Measurements from ENCODE around the gene SAFB.
A peak's percentile ranks its signal among the peaks of the same experiment; 100 is the strongest.

SAFB gene

DNA sequence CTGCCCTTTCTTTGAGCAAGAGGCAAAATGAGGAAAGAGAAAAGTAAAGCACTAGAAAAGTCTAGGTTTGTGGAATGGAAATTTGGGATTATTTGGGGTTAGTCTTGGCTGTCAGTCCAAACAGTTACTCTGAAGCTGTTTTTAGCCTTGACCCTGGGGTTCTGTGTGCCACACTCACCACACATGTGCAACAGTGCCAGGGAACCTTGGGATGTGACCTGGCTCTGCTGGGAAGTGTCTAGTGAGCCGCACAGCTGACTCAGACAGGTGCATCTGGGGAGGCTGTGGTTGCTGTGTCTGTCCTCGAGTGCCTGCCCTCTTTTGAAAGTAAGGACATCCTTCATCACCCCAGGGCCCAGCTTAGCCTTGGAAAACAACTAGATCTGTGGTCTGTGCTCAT lies 41.6 kb downstream of the SAFB start:
- DNase-seq (ENCODE audit: low read depth in 2 of 3, low spot score in 1 of 3) = no peak

DNA sequence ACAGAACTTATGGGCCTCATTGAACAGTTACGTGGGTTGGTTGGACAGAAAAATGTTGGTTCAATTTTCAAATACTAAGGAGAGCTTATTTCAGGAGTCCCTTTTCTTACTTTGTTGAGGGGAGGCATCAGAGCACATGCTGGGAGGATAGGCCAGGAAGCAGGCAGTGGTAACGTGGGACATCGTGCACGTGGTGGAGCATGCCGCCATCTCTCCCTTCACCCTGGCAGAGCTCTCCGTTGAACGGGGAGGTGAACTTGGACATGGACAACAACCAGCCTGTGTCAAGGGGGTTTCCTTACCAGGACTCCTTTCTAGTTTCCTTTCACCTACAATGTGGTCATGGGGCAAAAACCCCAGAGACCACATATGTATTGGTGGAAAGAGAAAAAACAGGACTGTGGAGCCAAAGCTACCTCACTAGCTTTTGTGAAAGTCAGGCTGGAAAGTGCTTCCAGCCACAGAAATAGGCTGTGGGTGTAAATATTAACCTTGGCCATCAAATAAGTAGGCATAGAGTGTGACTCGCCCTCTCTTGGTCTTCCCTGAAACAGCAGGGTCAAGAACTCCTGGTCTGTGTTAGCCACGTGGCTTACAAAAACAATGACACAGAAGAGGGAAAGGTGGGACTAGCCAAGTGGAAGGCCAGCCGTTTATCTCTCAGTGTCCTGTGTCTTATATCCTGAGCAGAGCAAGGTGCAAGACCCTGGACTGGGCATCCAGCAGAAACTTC lies 43.1 kb downstream of the SAFB start:
- no peak for DNase-seq (ENCODE audit: low read depth in 2 of 3, low spot score in 1 of 3)

DNA sequence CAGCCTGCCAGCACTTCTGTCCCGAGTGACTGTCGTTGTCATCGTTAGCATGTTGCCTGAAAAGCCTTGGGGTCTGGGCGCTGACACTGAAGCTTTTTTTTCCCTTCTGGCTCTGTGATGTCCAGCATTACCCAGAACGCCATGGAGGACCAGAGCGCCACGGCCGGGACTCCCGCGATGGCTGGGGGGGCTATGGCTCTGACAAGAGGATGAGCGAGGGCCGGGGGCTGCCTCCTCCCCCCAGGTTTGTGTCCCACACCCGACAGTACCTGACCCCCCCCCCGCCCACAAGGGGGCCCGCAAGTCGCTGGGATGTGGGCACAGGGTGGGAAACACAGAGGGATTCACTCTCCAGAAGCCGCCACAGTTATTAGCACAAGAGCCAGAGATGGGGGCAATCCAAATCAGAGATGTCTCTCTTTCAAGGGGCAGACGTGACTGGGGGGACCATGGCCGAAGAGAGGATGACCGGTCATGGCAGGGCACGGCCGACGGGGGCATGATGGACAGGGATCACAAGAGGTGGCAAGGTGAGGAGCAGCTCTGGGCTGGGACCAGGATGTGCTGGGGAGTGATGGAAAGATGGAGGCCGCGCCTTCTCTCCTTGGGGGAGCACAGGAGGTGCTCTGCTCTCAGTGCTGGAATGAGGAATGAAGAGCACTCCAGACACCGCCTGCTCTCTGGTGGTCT lies 44.2 kb downstream of the SAFB start:
- no peak for DNase-seq (ENCODE audit: low read depth in 2 of 3, low spot score in 1 of 3)

DNA sequence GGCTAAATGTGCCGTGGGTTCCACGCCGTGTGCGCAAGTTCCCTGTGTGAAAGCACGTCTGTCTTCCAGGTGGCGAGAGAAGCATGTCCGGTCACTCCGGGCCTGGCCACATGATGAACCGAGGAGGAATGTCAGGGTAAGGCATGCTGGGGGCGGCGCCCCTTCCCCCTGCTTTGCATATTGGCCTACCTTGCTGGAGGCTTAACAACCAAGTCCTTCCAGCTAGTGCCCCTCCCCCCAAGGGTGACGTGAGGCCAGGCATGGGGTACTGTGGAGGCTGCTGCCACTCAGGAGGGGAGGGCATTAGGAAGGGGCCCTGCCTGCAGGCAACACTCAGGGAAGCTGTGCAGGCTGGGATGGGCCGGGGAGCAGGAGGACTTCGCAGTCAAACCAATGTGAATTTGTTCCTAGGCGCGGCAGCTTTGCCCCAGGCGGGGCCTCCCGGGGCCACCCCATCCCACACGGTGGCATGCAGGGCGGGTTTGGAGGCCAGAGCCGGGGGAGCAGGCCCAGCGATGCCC lies 44.9 kb downstream of the SAFB start:
- no peak for DNase-seq (ENCODE audit: low read depth in 2 of 3, low spot score in 1 of 3)

DNA sequence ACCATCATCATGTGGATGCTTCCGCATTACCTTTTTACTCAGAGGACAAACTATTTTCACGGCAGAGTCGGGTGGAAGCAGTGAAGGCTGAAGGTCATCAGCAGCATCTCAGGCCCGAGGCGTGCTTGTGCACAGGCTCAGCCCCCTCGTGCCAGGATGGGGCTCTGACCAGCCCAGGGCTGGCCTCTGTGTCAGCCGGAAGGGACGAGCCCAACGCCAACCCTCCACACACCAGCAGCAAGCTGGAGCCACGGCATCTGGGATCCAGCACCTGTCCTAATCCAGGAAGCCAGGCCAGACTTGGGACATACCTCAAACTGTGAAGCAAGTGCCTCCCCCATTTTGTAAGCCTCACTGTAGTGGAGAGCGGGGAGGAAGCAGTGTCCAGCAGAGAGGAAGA lies 46.3 kb downstream of the SAFB start:
- DNase-seq (ENCODE audit: low read depth in 2 of 3, low spot score in 1 of 3) = no peak

DNA sequence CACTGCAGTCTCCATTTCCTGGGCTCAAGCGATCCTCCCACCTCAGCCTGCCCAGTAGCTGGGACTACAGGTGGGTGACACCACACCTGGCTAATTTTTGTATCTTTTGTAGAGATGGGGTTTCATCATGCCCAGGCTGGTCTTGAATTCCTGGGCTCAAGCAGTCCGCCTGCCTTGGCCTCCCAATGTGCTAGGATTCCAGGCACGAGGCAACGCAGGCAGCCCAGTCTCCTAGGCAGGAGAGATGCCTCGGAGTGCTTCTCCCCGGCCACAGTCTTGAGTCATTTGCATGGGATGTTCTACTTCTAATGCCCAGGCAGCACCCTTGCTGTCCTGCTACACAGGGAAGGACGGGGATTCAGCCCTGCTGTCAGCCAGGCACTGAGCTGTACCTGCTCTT lies 48.7 kb downstream of the SAFB start:
- no peak for DNase-seq (ENCODE audit: low read depth in 2 of 3, low spot score in 1 of 3)

DNA sequence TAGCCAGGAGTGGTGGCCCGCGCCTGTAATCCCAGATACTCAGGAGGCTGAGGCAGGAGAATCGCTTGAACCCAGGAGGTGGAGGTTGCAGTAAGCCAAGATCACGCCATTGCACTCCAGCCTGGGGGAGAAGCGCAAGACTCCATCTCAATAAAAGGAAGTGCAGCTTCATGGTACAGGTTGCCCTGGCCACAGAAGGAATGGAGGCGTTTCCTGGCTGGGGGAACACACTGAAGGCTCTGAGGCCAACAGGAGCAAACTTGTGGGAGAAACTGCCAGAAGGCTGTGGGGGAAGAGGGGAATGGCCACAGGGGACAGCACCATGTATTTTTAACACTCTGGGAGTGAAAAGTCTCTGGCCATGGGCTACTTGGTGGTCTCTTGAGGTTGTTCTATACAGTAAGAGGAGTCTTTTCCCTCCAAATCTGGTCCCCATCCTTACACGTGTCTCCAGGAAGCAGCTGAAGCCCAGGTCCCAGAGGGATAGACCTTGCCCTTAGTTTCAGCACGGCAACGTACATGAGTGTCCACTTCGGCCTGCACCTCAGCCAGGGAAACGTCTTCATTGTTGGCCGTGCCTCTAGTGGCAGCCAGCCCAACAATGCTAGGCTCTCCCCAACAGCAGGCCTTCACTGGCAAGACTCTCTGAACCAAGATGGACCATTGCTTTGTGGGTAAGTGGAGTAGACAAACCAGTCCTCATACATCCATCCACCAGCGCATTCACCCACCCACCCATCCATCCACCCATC lies 50.0 kb downstream of the SAFB start:
- no peak for DNase-seq (ENCODE audit: low read depth in 2 of 3, low spot score in 1 of 3)

DNA sequence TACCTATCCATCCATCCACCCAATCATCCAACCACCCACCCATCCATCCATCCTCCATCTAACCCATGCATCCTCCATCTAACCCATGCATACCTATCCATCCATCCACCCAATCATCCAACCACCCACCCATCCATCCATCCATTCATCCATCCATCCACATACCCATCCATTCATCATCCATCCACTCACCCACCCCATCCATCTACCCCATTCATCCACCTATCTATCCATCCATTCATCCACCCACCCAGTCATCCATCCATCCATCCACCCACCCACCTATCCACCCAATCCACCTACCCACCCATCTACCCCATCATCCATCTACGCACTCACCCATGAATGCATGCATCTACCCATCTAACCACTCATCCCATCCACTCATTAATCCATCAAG lies 50.9 kb downstream of the SAFB start:
- no peak for DNase-seq (ENCODE audit: low read depth in 2 of 3, low spot score in 1 of 3)

DNA sequence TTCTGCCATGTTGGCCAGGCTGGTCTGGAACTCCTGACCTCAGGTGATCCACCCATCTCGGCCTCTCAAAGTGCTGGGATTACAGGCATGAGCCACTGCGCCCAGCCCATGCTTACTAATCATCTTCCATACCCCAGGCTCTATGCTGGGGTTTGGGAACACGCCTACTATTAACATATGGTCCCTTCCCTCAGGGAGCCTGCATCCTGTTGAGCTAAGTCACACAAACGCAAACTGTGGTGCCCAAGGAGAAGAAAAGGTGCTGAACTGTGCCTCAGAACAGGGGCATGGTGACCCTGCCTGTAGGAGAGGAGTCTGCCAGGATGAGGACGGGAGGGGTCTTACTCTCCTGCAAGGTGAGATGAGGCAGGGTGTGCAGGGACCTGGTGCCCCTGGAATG lies 51.8 kb downstream of the SAFB start:
- DNase-seq (ENCODE audit: low read depth in 2 of 3, low spot score in 1 of 3) = no peak

DNA sequence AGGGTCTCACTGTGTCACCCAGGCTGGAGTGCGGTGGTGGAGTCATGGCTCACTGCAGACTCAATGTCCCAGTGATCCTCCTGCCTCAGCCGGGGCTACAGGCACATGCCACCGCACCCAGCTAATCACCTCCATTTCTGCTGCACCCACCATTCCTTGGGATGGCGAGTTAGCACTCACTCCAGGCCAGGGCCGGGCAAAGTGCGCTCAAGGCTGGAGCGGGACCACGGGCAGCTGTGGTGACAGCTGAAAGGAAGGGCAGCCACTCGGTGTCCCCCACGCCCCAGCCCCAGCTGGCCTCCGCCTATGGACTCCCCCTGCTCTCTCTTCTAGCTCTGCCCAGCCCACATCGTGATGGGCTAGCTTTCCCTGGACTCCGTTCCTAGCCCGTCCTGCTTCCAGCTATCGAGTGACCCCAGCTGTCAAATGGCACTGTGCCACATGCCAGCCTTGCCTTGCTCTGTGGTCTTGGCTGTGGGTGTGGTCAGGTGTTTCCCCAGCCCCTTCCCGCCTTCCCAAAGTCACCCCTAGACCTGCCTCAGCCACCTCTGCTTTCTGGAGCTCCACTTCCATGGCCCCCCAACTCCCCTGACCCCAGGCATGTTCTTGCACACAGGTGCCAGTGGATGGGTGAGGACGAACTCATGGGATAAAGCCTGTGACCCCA lies 53.4 kb downstream of the SAFB start:
- DNase-seq (ENCODE audit: low read depth in 2 of 3, low spot score in 1 of 3) = no peak

DNA sequence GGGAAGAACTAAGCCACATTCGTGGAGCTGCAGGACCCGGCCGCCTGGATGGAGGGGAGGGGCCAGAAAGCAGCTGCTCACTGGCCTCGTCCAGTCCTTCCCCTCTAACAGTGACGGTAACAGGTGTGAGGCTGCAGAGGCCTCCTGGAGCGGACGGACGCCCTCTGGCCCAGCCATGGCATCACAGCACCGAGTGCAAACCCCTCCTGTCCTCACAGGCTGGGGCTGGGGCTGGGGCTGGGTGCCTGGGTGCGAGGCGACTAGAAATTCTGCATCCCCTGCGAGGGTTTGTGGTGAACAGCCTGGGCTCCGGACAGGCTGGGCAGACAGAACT lies 53.9 kb downstream of the SAFB start:
- no peak for DNase-seq (ENCODE audit: low read depth in 2 of 3, low spot score in 1 of 3)

DNA sequence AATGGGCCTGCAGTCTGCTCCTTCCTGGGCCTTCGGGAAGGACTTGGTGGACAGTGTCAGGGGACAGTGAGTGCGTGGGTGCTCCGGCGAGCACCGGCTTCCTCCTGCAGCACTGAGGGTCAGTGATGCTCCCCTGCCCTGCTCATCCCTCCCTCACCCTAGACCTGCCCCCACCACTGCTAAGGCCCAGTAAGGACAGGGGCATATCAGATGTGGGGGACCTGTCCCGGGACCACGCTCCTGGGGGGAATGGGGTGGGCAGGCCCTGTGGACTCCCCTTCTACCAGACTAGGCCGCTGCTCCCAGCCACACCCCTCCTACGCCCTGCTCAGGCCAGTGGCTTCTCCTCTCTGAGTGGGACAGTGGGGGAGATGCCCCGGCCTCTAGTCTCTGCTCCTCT lies 54.3 kb downstream of the SAFB start:
- DNase-seq (ENCODE audit: low read depth in 2 of 3, low spot score in 1 of 3) = no peak

DNA sequence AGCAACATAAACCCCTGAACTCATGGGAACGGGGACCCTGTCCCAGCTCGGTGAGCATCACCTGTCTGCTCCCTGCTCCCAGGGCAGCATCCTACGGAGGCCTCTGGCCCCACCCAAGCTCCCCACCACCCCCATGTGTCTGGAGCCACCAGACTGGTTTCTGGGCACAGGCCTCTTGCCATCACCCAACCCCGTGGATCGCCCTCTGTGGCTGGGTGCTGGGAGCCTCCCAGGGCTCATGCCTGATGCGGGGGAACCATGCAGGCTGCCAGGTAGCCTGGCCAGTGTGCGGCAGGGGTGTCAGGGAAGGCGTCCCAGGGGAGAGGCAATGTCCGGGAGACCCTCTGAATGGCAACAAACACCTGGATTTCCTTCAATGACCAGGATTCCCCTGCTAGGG lies 54.7 kb downstream of the SAFB start:
- no peak for DNase-seq (ENCODE audit: low read depth in 2 of 3, low spot score in 1 of 3)

DNA sequence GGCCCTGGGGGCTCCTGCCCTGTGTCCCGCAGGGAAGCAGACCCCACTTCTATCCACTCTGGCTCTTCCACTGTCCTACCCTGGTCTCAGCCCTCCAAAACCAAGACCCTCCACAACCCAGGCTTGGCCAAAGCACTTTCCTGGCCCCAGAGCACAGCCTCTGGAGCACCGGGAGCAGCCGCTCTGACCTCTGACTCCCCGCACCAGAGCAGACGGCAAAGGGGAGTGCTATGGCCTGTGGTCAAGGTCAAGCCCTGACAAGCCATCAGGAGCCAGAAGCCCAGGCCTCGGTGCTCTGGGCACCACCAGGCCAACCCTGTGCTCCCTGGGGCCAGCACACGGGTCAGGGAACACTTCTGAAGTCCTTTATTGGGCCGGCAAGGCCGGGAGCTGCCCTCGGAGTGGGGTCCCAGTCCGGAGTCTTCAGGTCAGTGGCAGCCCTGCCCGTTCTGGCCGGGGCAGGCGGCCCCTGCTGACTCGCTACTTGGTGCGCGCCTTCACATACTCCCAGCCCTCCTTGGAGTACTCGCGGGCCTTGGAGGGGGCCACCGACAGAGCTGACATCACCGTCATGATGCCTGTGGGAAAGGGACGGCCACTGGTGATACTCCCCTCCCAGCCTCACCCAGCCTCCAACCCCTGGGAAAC lies 55.3 kb downstream of the SAFB start:
- DNase-seq (ENCODE audit: low read depth in 2 of 3, low spot score in 1 of 3) = no peak

DNA sequence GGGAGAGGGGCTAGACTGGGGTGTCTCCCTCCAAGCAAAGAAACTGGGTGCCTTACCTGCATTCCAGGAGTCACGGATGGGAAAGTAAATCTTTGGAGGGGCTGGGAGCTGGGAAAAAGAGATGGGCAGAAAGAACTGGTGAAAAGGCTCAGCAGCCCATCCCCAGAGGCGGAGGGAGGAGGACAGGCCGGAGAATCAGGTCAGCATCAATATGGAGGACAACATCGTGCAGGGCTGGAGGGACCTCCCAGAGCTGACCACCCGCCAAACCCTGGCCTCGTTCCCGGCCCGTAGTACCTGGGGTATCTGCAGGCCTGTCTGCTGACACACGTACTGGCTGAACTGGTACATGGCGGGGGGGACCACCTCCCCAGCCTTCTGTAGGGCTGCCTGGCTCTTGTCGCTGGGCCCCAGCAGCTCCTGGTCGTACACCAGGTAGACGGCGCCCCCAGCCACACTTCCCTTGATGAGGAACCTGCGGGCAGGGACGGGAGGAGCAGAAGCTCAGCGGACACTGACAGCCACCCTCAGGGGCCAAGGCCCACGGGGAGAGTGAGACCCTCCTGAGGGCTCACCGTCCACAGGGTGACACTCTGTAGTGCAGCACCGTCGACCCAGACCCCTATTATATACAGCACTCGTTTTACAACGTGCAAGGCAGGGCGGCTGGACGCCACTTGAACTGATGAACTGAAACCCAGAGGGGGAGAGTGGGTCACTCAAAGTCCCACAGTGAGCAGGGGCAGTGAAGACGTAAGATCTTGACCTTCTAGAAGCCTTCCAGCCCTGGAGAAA lies 56.6 kb downstream of the SAFB start:
- no peak for DNase-seq (ENCODE audit: low read depth in 2 of 3, low spot score in 1 of 3)

DNA sequence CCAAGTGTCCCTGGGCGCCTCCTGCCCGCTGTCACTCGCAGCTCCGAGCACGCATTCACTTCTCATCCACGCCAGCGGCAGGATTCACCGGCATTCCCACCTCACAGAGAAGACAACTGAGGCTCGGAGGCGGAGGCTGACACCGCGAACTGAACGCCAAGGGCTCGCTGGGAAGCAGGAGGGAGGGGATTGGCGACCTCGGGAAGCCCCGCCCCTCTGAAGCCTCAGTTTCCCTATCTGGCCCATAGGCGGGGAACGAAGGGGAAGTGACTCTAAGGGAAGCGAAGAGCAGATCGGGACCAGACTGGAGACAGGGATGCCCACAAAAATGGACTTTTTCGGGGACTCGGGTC lies 57.2 kb downstream of the SAFB start:
- DNase-seq (ENCODE audit: low read depth in 2 of 3, low spot score in 1 of 3) = no peak

DNA sequence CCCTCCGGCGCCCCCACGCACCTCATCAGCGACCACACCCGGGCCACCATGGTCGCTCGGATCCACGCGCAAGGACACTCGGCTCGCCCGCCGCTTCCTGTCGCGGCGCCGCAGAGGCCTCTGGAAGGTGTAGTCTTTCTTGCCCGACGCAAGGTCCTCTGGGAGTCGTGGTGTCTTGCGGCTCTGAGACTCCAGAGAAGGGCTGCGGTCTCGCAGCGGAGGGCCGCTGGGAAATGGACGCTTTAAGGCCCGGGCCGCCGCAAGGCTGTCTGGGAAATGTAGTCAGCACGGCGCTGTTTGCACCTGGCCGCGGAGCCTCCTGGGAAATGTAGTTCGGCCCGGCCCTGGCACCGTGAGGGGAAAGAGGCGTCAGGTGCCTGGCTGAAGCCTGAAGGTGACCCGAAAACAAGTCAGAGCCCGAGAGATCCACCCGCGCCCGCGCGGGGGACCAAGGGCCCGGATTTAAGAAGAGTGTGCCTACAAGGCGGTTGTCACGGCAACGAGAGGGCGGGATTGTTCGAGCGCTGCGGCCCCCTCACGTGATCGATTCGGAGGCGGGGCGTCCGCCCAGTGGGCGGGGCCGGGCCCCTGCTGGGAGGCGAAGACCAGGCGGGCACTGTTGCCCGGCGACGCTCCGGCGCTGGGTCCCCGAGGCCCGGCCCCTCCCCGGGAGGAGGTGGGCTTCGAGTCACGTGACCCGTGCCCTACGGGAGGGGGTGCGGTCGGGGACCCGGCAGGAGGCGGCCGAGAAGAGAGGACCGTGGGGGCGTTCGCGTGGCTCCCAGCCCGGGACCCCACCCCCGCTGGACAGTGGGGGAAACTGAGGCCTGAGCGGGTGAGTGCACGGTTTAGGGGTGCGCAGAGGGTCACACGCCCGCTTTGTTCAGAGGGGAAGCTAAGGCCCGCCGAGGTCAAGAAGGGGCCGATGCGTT lies 57.8 kb downstream of the SAFB start, which contains the start of the genes HSD11B1L and MICOS13:
Gene HSD11B1L, plus strand, starts transcription at position 591 of the 932 bp plus-strand sequence. CDS start 3,806 bp downstream, outside the sequence.
Gene MICOS13, minus strand, starts transcription at position 80 of the 932 bp plus-strand sequence. Its CDS starts 30 bp downstream, at position 50.
- peak; percentile 95 to 96 (median 96) for DNase-seq (ENCODE audit: low read depth in 2 of 3, low spot score in 1 of 3)

DNA sequence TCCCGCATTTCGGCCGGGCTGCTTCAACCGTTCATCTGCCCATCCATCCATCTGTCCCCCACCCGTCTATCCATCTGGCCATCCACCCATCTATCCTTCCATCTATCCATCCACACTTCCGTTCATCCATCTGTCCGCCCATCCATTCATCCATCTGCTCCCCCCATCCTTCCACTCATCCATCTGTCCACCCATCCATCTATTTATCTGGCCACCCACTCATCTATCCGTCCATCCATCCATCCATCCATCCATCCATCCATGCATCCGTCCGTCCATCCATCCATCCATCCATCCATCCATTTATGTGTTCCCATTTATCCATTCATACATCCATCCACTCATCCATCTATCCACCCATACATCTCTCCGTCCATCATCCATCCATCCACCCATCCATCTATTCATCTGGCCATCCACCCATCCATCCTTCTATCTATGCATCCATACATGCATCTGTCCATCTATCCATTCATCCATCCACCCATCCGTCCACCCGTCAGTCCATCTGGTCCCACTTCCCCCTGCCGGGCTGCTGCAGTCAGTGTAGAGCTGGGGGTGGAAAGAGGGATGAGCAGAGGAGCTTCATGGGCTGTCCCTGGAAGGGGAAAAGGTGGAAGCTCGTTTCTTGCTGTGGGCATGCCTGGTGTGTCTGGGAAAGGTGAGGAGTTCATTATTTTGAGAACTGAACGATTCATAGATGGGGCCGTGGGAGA lies 58.7 kb downstream of the SAFB start:
- DNase-seq (ENCODE audit: low read depth in 2 of 3, low spot score in 1 of 3) = no peak

Measured in stimulated activated CD4-positive, alpha-beta T cell treated with anti-CD3 and anti-CD28 coated beads, Interleukin-12 subunit alpha, Interleukin-12 subunit beta, amount 100 ng/mL, for 48 hours (primary cell).